NCI-H146 treated with DMSO at 0.1 percent for 48 hours (cell line): Measurements from ENCODE around the gene TRIP10.

Source experiments
- DNase-seq: peaks from one replicate; lab custom pipeline; 2025; ENCODE audit not compliant: unreplicated experiment; lab: John Stamatoyannopoulos, UW

The TRIP10 gene

DNA sequence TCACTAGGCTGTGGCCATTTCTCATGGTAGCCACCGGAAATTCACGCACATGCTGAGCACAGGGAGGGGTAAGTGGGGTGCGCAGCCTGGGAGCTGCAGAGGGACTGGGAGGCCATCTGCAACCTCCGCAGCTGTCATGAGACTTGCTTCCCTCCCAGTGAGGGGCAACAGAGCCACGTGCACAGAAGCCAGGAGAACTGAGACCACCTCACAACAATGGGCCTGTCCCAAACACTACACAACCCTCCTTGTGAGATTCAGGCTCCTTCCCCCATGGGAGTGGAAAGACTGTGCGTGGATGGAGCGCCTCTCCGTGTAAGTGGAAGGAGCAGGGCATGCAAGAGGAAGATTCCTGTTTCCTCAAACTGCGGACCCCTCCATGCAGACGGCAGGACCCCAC is 27.9 kb upstream of the TRIP10 start:
- DNase-seq = no peak

GRCh38 chr19:6712231-6712630 is 27.2 kb upstream of the TRIP10 start:
- DNase-seq = no peak

- no peak for DNase-seq
Measured at GRCh38 chr19:6712692-6713670, 26.5 kb upstream of the TRIP10 start.

DNA sequence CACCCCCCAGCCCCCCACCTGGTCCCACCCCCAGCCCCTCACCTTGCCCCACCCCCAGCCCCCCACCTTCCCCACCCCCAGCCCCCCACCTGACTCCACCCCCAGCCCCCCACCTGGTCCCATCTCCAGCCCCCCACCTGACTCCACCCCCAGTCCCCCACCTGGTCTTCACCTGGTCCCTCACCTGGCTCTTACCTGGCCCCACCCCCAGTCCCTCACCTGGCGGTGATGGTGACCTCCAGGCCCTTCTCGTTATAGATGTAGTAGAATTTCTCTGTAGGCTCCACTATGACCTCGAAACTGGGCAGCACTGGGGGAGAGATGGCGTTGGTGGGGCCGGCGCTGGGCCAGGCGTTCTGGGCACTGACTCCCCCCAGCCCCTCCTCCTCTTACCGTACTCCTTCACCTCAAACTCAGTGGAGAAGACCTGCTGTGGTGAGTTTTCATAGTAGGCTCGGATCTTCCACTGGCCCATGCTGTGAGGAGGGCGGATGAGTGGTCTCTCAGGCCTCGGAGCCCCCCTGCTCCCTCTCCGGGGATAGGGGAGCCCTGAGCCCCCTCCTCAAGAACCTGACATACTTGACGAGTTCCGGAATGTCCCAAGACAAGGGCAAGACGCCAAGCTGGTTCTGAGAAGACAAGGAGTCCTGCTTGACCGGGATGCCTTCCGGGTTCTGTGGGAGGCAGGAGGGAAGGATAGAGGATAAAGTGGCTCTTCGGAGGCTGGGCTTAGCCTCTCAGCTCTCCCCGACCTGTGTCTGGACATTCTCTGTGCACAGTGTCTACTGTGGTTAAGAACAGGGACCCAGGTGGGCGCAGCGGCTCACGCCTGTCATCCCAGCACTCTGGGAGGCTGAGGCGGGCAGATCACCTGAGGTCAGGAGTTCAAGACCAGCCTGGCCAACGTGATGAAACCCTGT is 25.4 kb upstream of the TRIP10 start:
- DNase-seq = no peak

GRCh38 chr19:6714749-6715555 is 24.5 kb upstream of the TRIP10 start:
- DNase-seq = no peak

GRCh38 chr19:6716610-6716970 is 22.9 kb upstream of the TRIP10 start:
- DNase-seq = no peak

DNA sequence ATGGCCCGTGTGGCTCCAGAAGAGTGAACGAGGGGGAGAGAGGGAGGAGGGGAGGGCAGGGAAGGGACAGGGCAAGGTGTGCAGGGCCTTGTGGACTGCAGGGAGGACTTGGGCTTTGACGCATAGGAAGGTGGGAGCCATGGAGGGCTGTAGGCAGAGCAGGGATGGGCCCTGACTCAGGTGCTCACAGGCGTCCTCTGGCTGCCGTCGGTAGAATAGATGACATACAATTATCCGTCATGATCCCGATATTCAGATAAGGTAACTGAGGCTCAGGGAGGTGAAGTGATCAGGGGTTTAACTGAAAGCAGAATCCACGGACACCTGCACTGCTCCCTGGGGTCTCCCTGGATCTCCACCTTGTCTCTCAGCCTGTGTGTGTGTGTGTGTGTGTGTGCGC is 22.4 kb upstream of the TRIP10 start:
- no peak for DNase-seq

- DNase-seq = no peak
Measured at GRCh38 chr19:6717441-6717971, 22.0 kb upstream of the TRIP10 start.

DNA sequence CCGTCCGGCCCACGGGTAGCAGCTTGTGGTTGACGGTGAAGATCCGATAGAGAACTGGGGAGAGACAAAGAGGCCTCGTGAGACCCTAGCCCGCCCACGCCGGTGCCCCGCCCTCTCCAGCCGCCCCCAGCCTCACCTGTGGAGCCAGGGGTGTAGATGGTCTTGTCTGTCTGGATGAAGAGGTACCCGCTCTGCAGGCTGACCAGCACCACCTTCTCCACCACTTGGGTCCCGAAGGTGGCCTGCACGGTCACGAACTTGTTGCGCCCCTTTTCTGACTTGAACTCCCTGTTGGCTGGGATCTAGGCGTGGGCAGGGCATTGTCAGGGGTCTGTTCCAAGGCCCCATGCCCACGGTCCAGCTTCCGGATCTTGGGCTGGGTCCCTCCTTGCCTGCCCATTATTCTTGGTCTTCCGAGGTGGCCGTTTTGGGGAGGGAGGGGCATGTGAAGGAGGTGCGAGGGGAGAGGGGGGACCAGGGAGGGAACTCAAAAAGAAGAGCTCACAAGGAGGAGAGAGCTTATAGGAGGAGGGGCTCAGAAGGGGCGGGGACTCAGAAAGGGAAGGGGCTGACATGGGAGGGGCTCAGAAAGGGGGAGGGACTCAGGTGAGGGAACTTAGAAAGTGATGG is 21.3 kb upstream of the TRIP10 start:
- DNase-seq = no peak

DNA sequence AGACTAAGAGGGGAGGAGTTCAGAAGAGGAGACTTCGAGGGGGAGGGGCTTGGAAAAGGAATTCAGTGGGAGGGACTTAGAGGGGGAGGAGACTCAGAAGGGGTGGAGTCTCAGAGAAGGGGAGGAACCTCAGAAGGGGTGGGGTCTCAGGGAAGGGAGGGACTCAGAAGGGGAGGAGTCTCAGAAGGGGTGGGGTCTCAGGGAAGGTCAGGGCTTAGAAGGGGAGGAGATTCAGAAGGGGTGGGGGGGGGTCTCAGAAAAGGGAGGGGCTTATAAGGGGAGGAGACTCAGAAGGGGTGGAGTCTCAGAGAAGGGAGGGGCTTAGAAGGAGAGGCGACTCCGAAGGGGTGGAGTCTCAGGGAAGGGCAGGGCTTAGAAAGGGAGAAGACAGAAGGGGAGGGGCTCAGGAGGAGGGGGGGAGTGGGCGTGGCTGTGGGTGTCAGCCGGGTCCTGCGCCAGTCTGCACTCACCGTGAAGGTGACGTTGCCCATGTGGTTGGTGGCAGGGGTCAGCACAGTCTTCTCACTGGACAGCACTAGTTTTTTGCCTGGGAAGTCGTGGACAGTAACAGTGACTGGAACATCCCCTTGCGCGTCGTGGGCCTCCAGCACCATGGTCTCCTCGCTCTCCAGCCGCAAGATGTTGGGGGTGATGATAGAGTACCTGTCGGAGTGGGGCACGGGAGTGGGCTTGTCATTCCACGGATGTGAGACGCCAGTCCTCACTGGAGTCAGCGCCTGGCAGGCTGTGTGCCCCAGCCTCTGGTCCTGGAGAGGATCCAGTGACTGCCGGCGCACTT is 20.5 kb upstream of the TRIP10 start:
- no peak for DNase-seq

GRCh38 chr19:6719540-6719861 is 20.0 kb upstream of the TRIP10 start:
- DNase-seq = no peak

DNA sequence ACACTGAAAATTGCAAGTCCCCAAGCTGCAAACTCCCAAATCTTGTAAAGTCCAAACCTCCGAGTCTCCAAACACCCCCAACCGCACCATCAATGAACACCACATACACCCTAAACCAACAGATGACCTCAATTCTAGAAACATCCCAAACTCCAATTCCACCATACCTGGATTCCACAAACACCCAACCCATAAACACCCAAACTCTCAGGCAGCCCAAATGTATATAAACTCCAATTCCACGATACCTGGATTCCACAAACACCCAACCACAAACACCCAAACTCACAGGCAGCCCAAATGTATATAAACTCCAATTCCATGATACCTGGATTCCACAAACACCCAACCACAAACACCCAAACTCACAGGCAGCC is 19.5 kb upstream of the TRIP10 start:
- no peak for DNase-seq

GRCh38 chr19:6720369-6721137 is 18.9 kb upstream of the TRIP10 start, which contains the start of gene C3:
C3 (minus strand) TSS chr19:6720650; CDS start chr19:6720589, 61 bp downstream.
- no peak for DNase-seq

- DNase-seq = no peak
Measured at GRCh38 chr19:6721138-6721474, 18.4 kb upstream of the TRIP10 start.

- no peak for DNase-seq
Measured at GRCh38 chr19:6721773-6722172, 17.7 kb upstream of the TRIP10 start.

GRCh38 chr19:6723108-6723618 is 16.3 kb upstream of the TRIP10 start:
- no peak for DNase-seq

- DNase-seq = no peak
Measured at GRCh38 chr19:6723738-6724137, 15.7 kb upstream of the TRIP10 start.

- no peak for DNase-seq
Measured at GRCh38 chr19:6724631-6725492, 14.6 kb upstream of the TRIP10 start.
